Nephron (organoid): Measurements from ENCODE around the gene NEURL1.

ENCODE experiments used
- H3K27ac Mint-ChIP-seq, 3 experiments: 2 replicates each; pipeline ENCODE4 v1.8.0; 2020; ENCODE audit warnings: mixed read lengths in 3 of 3, mild to moderate bottlenecking in 2 of 3, moderate library complexity in 1 of 3
- H3K27me3 Mint-ChIP-seq: 2 replicates; pipeline ENCODE4 v1.8.0; 2021; ENCODE audit warnings: low read depth, mild to moderate bottlenecking, moderate library complexity, mixed read lengths
- H3K36me3 Mint-ChIP-seq: 2 replicates; pipeline ENCODE4 v1.8.0; 2020; ENCODE audit warnings: low read depth, mixed read lengths
- H3K4me1 Mint-ChIP-seq: 2 replicates; pipeline ENCODE4 v1.8.0; 2020; ENCODE audit warnings: mixed read lengths
- H3K4me3 Mint-ChIP-seq, 3 experiments: 2 replicates each; pipeline ENCODE4 v1.8.0; 2020; ENCODE audit warnings: mild to moderate bottlenecking in 3 of 3, mixed read lengths in 3 of 3, moderate library complexity in 2 of 3
- H3K9me3 Mint-ChIP-seq: 2 replicates; pipeline ENCODE4 v1.8.0; 2020; ENCODE audit warnings: mixed read lengths
- TF ChIP-seq, protein P1 (sequence below), 3 experiments: fragments of 200-600 bp; sonication (generic); IDR thresholded peaks; one replicate each; pipeline ENCODE4 v1.5.0; 2021; ENCODE audit warnings: antibody characterized with exemption in 3 of 3; ENCODE audit not compliant: unreplicated experiment in 3 of 3

Gene NEURL1

DNA sequence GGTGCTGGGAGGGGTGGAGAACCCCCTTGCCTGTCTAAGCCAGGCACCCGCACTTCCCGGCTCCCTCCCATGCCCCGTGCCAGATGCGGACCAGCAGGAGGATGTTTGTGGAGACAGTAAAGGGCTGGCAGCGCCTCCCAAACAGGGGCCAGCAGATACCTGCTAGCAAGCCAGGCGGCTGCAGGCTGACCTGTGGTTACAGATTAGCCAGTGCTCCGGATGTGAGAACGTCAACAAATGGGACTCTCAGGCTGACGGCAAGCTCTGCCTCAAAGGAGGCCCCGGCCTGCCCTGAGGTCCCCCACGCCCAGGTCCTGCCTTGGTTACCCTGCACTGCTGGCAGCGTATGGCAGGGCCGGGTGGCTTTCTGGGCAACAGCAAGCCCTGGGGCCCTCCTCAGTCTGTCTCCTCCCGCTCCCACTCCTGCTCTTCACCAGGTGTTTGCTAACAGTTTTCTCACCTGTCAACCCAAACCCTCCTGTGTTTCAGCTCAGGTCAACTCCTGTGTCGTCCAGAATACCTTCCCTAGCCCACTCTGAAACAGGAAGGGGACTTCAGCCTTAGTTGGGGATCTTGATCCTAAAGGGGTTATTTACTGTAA, 85.4 kb downstream of the NEURL1 start:
- H3K4me3 Mint-ChIP-seq, result no peak overlapping the region
- H3K9me3 Mint-ChIP-seq, result no peaks in the 10 kb centered on the region
- peaks cover 2% of the 10 kb centered on the region for H3K36me3 Mint-ChIP-seq
- peaks cover 77% of the 10 kb centered on the region for H3K4me1 Mint-ChIP-seq
- peak overlapping the region in 2 of 3 experiments; percentile 35 to 45 for H3K27ac Mint-ChIP-seq
- H3K27me3 Mint-ChIP-seq, result peaks cover 17% of the 10 kb centered on the region
- TF ChIP-seq, protein P1, sequence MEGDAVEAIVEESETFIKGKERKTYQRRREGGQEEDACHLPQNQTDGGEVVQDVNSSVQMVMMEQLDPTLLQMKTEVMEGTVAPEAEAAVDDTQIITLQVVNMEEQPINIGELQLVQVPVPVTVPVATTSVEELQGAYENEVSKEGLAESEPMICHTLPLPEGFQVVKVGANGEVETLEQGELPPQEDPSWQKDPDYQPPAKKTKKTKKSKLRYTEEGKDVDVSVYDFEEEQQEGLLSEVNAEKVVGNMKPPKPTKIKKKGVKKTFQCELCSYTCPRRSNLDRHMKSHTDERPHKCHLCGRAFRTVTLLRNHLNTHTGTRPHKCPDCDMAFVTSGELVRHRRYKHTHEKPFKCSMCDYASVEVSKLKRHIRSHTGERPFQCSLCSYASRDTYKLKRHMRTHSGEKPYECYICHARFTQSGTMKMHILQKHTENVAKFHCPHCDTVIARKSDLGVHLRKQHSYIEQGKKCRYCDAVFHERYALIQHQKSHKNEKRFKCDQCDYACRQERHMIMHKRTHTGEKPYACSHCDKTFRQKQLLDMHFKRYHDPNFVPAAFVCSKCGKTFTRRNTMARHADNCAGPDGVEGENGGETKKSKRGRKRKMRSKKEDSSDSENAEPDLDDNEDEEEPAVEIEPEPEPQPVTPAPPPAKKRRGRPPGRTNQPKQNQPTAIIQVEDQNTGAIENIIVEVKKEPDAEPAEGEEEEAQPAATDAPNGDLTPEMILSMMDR (IDR thresholded peaks at IDR 0.05; ENCODE audit: unreplicated experiment in 3 of 3), result no peak

DNA sequence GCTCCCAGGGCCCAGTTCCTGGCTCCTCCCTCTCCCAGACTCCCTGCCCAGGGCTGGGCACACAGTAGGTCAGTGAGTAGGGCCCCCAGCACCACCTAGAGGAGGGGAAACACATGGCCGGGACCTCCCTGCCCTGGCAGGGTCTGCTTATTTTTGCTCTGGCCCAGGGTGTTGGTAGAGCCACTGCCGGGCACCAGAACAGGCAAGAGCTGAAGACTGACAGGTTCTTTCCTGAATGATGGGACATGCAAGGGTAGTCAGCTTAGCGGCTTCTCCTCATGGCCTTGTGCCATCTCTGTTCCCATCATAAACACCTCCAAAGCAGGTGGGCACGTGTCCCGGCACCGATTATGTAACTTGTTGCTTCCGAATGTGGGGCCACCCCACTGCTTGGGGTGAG, 86.5 kb downstream of the NEURL1 start:
- TF ChIP-seq, protein P1 (IDR thresholded peaks at IDR 0.05; ENCODE audit: unreplicated experiment in 3 of 3), result no peak
- Mint-ChIP-seq H3K4me1 (peaks cover 66% of the 10 kb centered on the region), H3K36me3 (peaks cover 3% of the 10 kb centered on the region), H3K27ac (peak overlapping the region; percentile 25 to 84 (median 77)), H3K4me3 (peak overlapping the region in 1 of 3 experiments; percentile 12), H3K27me3 (peaks cover 14% of the 10 kb centered on the region), H3K9me3 (no peaks in the 10 kb centered on the region)

DNA sequence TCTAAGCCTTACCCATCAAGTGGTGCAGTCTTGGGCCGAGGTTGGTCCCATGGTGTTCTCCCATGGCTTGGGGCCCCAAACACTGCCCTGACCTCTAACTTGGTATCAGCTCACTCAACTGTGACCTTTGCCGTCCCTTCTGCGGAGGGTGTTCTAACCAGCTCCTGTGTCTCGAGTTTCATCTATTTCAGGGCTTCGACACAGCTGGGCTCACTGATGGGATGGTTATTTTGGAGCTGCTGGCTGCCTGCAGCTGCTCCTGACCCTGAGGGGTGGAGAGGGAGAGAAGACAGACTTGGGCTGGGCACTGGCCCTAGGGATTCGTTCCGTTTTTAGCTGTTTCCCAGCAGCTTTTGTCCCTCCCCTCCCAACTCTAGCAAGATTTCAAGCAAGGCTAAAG, 86.9 kb downstream of the NEURL1 start:
- TF ChIP-seq, protein P1 (IDR thresholded peaks at IDR 0.05; ENCODE audit: unreplicated experiment in 3 of 3), result no peak
- peaks cover 7% of the 10 kb centered on the region for H3K36me3 Mint-ChIP-seq
- no peaks in the 10 kb centered on the region for H3K9me3 Mint-ChIP-seq
- peaks cover 14% of the 10 kb centered on the region for H3K27me3 Mint-ChIP-seq
- H3K27ac Mint-ChIP-seq, result peak overlapping the region; percentile 25 to 84 (median 77)
- H3K4me1 Mint-ChIP-seq, result peaks cover 62% of the 10 kb centered on the region
- peak overlapping the region in 1 of 3 experiments; percentile 12 for H3K4me3 Mint-ChIP-seq

DNA sequence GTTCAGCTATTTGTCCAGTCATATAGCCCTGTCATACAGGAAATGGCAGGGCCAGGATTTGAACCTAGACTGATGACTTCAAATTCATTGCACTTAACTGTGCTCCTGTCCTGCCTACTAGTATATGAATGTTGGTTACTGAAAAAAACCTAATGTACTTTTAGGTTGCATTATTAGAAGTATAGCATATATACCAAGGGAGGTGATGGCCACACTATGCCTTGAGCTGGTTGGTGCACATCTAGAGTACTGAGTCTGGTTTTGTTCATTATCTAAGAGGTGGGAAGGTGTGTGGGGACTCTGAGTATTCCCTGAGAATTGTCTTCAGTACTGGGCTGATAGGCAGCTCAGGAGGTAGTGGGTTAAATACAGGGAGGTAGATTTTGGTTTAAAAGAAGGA, 88.0 kb downstream of the NEURL1 start:
- peaks cover 14% of the 10 kb centered on the region for H3K36me3 Mint-ChIP-seq
- H3K27me3 Mint-ChIP-seq, result peaks cover 14% of the 10 kb centered on the region
- no peak overlapping the region for H3K4me3 Mint-ChIP-seq
- peaks cover 53% of the 10 kb centered on the region for H3K4me1 Mint-ChIP-seq
- TF ChIP-seq, protein P1 (IDR thresholded peaks at IDR 0.05; ENCODE audit: unreplicated experiment in 3 of 3), result no peak
- peak overlapping the region in 1 of 3 experiments; percentile 36 for H3K27ac Mint-ChIP-seq
- peaks cover 3% of the 10 kb centered on the region for H3K9me3 Mint-ChIP-seq

DNA sequence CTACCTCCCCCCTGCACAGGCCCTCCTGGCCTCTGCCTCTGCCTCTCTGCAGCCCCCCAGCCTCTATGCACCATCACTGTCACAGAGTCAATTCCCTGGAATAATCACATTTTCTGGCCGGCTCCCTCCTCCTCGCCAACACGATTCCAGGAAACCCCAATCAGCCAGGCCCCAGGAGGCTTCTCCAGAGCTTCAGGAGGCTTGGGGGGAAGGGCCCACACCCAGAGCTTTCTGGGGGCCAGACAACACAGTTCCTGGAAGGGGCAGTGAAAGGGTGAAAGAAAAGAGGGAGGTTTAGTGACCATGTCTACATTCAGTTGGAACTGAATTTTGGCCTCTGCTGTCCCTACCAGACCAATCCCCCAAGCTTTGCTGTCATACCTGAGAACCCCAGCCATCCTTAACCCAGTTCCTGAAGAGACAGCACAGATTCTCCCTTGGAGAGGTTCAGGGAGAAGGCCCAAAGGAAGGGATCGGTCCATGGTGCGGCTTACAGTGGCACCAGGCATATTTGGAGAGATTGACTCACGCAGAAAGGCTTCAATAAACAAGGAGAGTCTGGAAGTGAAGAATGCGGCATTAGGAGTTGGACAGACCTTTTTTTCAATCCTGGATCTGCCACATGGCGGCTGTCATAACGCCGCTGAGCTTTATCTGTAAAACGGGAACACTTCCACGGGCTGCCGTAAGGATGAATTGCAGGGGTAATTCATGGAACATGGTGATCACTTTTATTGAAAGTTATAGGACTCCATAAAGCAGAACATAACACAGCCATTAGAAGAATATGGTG, 89.0 kb downstream of the NEURL1 start:
- Mint-ChIP-seq H3K27me3 (peaks cover 14% of the 10 kb centered on the region), H3K4me3 (no peak overlapping the region), H3K27ac (no peak overlapping the region), H3K36me3 (peaks cover 22% of the 10 kb centered on the region), H3K4me1 (peaks cover 47% of the 10 kb centered on the region), H3K9me3 (peaks cover 10% of the 10 kb centered on the region)
- TF ChIP-seq, protein P1 (IDR thresholded peaks at IDR 0.05; ENCODE audit: unreplicated experiment in 3 of 3), result no peak
